HEK293T (cell line): ENCODE results near the gene FOXG1.

ENCODE experiments used
- CTCF ChIA-PET: fragments of 350-600 bp; formaldehyde crosslinking; extraction: SDS; loops from one replicate; lab custom pipeline; 2021; ENCODE audit warnings: antibody characterized with exemption, inconsistent platforms; lab: Yijun Ruan, JAX
- POLR2A ChIA-PET: fragments of 350-600 bp; formaldehyde crosslinking; extraction: SDS; loops from one replicate; lab custom pipeline; 2020; ENCODE audit warnings: antibody characterized with exemption, inconsistent platforms; lab: Yijun Ruan, JAX
- DNase-seq: peaks from one replicate; pipeline ENCODE4 v3.0.0; 2012; ENCODE audit warnings: mixed read lengths; ENCODE audit errors: extremely low spot score
- ARNT ChIP-seq: fragments of 450-650 bp; IDR thresholded peaks from 2 replicates; pipeline ENCODE4 v1.6.1; 2017; ENCODE audit warnings: mild to moderate bottlenecking
- BHLHE40 ChIP-seq: fragments of 450-650 bp; IDR thresholded peaks from 2 replicates; pipeline ENCODE4 v1.6.1; 2016; ENCODE audit warnings: mild to moderate bottlenecking, moderate library complexity, borderline replicate concordance
- CTBP1 ChIP-seq: fragments of 450-650 bp; IDR thresholded peaks from 2 replicates; pipeline ENCODE4 v1.6.1; 2016; ENCODE audit warnings: borderline replicate concordance
- ELF4 ChIP-seq: fragments of 450-650 bp; IDR thresholded peaks from 2 replicates; pipeline ENCODE4 v1.6.1; 2017; ENCODE audit warnings: antibody characterized with exemption
- FOXA1 ChIP-seq: fragments of 450-650 bp; IDR thresholded peaks from 2 replicates; pipeline ENCODE4 v1.6.1; 2016; ENCODE audit warnings: mild to moderate bottlenecking
- FOXK2 ChIP-seq: fragments of 450-650 bp; IDR thresholded peaks from 2 replicates; pipeline ENCODE4 v1.6.1; 2016; ENCODE audit warnings: mild to moderate bottlenecking
- FOXM1 ChIP-seq: fragments of 450-650 bp; IDR thresholded peaks from 2 replicates; pipeline ENCODE4 v1.6.1; 2017; ENCODE audit warnings: mild to moderate bottlenecking, borderline replicate concordance
- HDGF ChIP-seq: fragments of 450-650 bp; IDR thresholded peaks from 2 replicates; pipeline ENCODE4 v1.6.1; 2017; ENCODE audit warnings: antibody characterized with exemption, borderline replicate concordance
- L3MBTL2 ChIP-seq: fragments of 450-650 bp; conservative IDR thresholded peaks from 2 replicates; pipeline ENCODE4 v1.6.1; 2016; ENCODE audit warnings: mild to moderate bottlenecking
- LEF1 ChIP-seq: fragments of 450-650 bp; IDR thresholded peaks from 2 replicates; pipeline ENCODE4 v1.6.1; 2017; ENCODE audit warnings: mild to moderate bottlenecking, borderline replicate concordance
- NFRKB ChIP-seq: fragments of 450-650 bp; IDR thresholded peaks from 2 replicates; pipeline ENCODE4 v1.6.1; 2016; ENCODE audit warnings: mild to moderate bottlenecking, moderate library complexity
- SP1 ChIP-seq: fragments of 450-650 bp; IDR thresholded peaks from 2 replicates; pipeline ENCODE4 v1.6.1; 2017
- SUZ12 ChIP-seq: fragments of 450-650 bp; IDR thresholded peaks from 2 replicates; pipeline ENCODE4 v1.6.1; 2016; ENCODE audit warnings: mild to moderate bottlenecking
- TARDBP ChIP-seq: fragments of 450-650 bp; IDR thresholded peaks from 2 replicates; pipeline ENCODE4 v1.6.1; 2016
- ZNF384 ChIP-seq: fragments of 450-650 bp; IDR thresholded peaks from 2 replicates; pipeline ENCODE4 v1.6.1; 2016
- TF ChIP-seq, protein P1 (sequence below): fragments of 450-650 bp; IDR thresholded peaks from 2 replicates; pipeline ENCODE4 v1.6.1; 2016

Gene FOXG1

DNA sequence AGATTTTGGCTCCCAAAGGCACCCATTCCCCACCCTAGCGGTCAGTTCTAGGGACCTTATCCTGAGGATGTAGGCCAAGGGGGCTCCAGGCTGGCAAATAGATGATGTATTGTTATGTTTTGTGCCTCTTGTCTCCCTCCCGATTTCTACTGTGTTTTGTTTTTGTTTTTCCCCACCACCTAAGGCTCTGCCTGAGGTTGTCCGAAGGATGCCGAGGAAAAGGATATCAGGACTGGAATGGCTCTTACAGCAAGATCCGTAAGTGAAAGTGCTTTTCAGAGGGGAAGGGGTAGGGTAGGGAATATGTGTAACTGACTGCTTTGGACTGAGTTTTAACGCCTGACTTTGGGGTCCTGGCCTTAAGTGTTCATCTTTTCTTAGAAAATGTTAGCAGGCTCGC is 6.6 kb downstream of the FOXG1 start:
- ChIA-PET POLR2A (interaction anchor here (0.7 to 2.8 kb wide), 3 partner anchors 10 to 16 kb away, joined by 3 to 7 read pairs (median 5); no protein-coding TSS in a partner anchor), CTCF (interaction anchor here (0.9 to 2.2 kb wide), 6 partner anchors 9 to 1043 kb away, joined by 4 to 14 read pairs (median 6); no protein-coding TSS in a partner anchor)
- no peak for TF ChIP-seq ELF4
- no peak for TF ChIP-seq FOXK2
- TF ChIP-seq BHLHE40 = no peak
- no peak for TF ChIP-seq ARNT
- no peak for TF ChIP-seq SUZ12
- no peak for TF ChIP-seq LEF1
- DNase-seq = no peak

DNA sequence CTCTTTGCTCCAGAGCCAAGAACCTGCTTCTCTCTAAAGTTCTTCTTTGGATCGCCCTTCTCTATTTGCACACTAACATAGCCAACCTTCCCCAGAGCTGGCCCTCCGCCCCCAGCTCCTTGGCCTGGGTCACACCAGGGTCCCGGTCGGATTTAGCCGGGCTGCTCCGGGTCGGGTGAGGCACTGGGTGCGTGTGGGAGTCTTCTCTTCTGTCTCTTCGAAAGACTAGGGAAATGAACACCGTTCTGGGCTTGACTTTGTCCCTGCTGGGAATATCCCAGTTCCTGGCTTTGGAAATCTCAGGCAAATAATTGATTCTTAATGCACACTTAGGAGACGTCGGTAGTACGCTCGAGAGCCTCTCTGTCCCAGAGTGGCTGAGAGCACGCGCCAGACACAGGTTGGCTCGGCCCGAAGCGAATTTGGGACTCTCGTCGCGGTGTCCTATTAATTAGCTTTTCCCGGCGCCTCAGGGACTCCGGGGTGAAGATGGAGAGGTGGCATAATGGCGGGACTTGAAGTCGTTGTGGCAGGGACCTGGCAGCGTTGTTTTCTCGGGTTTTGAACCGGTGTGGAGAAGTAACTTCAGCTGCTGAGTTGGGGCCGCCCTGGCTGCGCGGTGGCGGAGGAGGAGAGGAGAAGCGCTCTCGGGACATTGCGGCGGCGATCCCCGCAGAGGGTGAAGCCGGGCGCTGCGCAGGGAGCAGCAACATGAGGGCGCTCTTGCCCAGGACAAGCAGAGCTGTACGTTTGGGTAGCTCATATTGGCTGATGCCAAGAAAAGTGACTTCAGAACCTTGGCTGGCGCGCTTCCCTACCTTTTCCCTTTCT is 7.5 kb downstream of the FOXG1 start:
- DNase-seq = peak; percentile 72
- POLR2A ChIA-PET = interaction anchor here (0.7 to 2.8 kb wide), 5 partner anchors 8 to 501 kb away, joined by 3 to 14 read pairs (median 5); partner anchors contain the start of gene FOXG1

DNA sequence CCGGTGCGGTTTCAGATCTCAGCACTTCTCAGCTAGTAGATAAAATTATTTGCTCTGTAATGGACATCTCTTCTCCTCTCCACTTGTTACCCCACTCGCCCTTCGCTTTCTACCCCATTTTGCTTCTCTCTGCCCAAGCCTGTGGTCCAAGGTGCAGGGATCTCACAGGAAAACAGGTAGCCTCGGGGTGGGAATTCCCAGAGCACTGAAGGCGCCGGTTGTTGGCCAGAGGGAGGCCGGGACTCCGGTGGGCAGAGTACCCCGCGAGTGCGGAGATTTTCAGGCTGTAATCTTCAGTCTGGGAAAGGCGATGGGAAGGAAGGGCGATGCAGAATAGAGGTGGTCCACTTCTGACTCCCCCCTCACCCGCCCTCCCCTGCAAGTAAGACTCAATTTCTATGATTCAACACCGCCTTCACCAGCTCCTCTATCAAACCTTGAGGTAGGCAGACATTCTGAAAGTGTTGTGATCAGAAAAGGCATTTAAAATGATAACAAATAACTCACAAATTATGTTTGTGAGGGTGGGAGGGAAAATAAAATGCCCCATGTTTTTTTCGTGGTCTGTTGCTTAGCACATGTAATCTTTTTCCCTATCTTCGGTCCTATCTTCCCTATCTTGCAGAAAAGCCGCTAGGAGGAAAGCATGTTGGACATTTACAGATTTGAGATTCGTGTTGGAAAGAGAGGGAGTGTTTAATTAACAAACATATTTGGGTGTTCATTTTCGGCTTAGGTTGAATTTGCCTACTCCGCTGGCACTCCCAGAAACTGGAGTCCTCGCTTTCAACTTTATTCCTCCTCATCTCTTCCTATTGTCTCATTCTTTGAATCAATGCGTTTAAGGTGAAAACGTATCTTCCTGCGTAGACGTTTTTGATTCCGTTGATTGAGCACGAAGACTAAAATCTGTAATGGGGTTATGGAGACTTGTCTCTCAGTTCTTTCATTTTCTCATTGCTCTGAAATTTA is 8.5 kb downstream of the FOXG1 start:
- TF ChIP-seq TARDBP (no peak), ZNF384 (no peak), FOXM1 (no peak), HDGF (no peak), NFRKB (no peak)
- DNase-seq = no peak
- ChIA-PET CTCF (interaction anchor here (0.6 to 2.2 kb wide), 16 partner anchors 11 to 759 kb away, joined by 3 to 14 read pairs (median 3); no protein-coding TSS in a partner anchor), POLR2A (interaction anchor here (0.7 to 2.8 kb wide), 4 partner anchors 9 to 500 kb away, joined by 3 to 14 read pairs (median 6); partner anchors contain the start of gene FOXG1)

More for the DNA sequence above, 7.5 kb downstream of the FOXG1 start:
- CTCF ChIA-PET = interaction anchor here (0.6 to 2.2 kb wide), 22 partner anchors 8 to 1440 kb away, joined by 3 to 14 read pairs (median 4); partner anchors contain the start of gene FOXG1
- no peak for TF ChIP-seq ARNT
- TF ChIP-seq FOXK2 = no peak
- no peak for TF ChIP-seq ZNF384
- no peak for TF ChIP-seq CTBP1
- TF ChIP-seq L3MBTL2 = peak; percentile 70
- no peak for TF ChIP-seq LEF1

DNA sequence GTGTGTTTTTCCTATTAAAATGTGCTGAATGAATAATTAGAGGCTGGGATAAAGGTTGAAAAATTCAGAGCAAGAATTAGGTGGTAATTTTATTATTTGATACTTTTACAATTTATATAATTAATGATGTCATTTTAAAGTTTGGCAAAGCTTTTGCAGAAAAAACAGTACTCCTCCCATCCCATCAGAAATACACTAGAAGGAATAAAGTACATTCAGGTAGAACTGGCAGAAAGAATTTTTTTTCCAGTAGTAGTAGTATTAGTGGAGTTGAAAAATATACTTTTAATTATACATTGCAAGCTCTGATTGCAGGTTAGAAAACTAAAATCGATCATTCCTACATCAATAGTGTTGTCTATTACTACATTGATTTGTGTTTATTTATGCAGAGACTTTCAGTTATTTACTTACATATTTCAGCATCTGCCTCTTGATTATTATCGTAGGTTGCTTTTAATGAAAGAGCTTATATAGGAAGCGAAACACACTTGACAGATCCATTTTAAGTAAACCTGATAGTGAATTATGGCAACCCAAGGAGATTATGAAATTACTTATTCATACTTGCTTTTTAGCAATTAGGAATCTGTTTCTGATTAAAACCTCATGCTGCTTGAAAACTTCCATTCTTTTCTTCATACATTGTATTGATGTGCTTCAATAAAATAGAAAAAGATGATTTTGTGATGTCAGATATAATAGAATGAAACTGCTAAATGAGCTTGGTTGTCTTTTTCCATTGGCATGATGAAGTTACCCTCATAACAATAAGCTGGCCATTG is 10.1 kb downstream of the FOXG1 start:
- no peak for TF ChIP-seq SP1
- TF ChIP-seq FOXM1 = no peak
- no peak for TF ChIP-seq ZNF384
- no peak for TF ChIP-seq FOXK2
- no peak for DNase-seq
- ChIA-PET POLR2A (no interaction called here), CTCF (no interaction called here)

DNA sequence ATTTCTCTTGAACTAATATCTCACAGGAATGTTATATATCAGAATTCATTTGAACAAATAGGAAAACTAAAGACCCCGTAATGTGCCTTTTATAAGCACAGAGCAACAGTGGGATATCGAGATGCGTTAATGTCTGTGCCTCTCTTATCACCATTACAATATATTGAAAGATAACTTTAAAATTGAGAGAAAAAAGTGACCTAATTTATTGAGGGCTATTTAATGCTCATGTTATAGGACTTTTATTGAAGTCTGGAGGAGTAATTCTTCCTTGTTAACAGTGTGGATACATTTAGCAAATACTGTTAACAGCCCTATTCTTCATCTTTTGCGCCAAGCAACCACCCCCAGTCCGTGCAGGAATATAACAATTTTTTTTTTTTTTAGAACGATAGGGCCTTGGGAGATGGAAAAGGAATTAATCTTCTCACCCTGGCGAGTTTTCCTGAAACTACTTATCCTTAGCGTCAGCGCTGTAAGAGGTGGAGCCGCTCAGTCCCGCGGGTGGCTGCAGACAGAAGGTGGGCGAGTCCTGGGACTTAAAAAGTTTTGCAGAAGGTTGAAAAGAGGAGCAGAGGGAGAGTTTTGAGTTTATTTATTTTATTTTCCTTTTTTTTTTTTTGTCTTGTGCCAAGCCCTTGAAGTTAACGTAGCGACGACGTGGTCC is 11.0 kb downstream of the FOXG1 start:
- no peak for DNase-seq
- TF ChIP-seq ARNT (no peak), ELF4 (no peak), FOXM1 (no peak), FOXK2 (no peak), TARDBP (no peak), BHLHE40 (no peak), HDGF (no peak), ZNF384 (no peak), SP1 (no peak), FOXA1 (no peak), LEF1 (no peak), NFRKB (no peak)
- TF ChIP-seq, protein P1, sequence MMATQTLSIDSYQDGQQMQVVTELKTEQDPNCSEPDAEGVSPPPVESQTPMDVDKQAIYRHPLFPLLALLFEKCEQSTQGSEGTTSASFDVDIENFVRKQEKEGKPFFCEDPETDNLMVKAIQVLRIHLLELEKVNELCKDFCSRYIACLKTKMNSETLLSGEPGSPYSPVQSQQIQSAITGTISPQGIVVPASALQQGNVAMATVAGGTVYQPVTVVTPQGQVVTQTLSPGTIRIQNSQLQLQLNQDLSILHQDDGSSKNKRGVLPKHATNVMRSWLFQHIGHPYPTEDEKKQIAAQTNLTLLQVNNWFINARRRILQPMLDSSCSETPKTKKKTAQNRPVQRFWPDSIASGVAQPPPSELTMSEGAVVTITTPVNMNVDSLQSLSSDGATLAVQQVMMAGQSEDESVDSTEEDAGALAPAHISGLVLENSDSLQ = no peak
- ChIA-PET POLR2A (no interaction called here), CTCF (no interaction called here)

DNA sequence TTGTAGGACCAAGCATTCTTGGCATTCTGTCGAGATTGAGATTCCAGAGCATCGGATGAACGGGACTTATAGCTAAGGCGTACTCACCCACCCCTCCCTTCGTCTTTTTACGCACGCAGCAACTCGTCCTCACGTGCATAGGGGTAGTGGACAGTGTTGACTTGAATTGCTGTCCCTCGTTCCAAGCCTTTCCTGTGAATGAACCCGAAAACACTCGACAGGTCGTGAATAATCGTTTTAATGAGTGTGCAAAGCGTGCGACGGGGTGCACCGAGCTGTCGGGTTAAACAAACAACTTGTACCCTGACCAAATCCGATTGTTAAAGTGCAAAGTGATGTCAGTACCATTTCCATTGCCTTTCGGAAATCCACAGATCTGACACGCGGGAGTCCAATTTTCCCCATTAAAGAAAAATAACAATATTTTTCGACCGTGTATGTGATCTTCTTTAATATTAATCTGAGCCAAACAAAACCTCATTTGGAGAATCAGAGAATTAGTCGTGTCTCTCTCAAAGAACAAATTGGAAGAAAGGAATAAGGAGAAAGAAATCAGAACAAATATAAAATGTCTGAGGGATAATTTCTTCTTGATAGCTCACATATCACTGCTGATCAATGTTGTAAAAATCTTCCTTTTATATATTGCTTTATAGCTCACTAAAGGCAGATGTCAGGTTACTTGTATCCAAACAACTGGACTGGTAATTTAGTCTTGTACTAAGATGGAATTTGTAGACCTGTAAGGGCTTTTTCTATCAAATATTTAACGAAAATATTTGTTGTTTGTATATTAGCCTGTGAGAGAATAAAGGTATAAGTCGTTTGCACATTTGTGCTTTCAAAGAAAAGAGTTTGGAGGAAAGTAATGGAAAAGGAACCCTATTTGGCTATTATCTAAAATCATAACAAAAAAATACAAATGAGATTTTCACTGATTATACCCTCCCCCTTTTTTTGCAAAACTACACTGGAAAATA is 11.8 kb downstream of the FOXG1 start:
- TF ChIP-seq BHLHE40 (no peak), ARNT (no peak), ZNF384 (no peak), L3MBTL2 (no peak), FOXA1 (no peak), FOXM1 (no peak), TARDBP (no peak), SP1 (no peak), HDGF (no peak), ELF4 (no peak), CTBP1 (no peak), FOXK2 (no peak), LEF1 (no peak), NFRKB (no peak), SUZ12 (no peak)
- TF ChIP-seq, protein P1 = no peak
- no peak for DNase-seq
- CTCF ChIA-PET = no interaction called here
- POLR2A ChIA-PET = no interaction called here
